ENCODE data around the gene FGG. TPM values are rescaled to one million over a fixed set of nuclear protein-coding genes. Genes with fewer than 3 reads are reported as not detected.
A peak's percentile ranks its signal among the peaks of the same experiment; 100 is the strongest.

Gene FGG
- total RNA-seq (2014; rRNA removed; shearing (Covaris generic)): not detected in 2 replicates

GRCh38 chr4:154612472-154613414, at the start of gene FGG:
Gene FGG, minus strand, starts transcription at chr4:154612656. Its CDS starts 47 bp downstream, at chr4:154612609.
- Histone ChIP-seq H3K36me3 (replicated peaks; ENCODE audit: control insufficient read depth, insufficient read depth, low read length) (no peaks in the 10 kb centered on the region), H3K4me3 (ENCODE audit: insufficient read depth, low read depth, low read length) (no peak within 1 kb of the TSS), H3K27me3 (ENCODE audit: control insufficient read depth, insufficient read depth, low read length) (no peaks in the 10 kb centered on the region)
- DNase-seq: no peak

GRCh38 chr4:154660052-154660451, 47.6 kb upstream of the FGG start:
- H3K27me3 ChIP-seq (ENCODE audit: control insufficient read depth, insufficient read depth, low read length): no peaks in the 10 kb centered on the region
- no peaks in the 10 kb centered on the region for H3K36me3 ChIP-seq (replicated peaks; ENCODE audit: control insufficient read depth, insufficient read depth, low read length)
- DNase-seq: no peak
- H3K4me3 ChIP-seq (ENCODE audit: insufficient read depth, low read depth, low read length): no peak overlapping the region

GRCh38 chr4:154658680-154659405, 46.4 kb upstream of the FGG start:
- Histone ChIP-seq H3K36me3 (replicated peaks; ENCODE audit: control insufficient read depth, insufficient read depth, low read length) (no peaks in the 10 kb centered on the region), H3K27me3 (ENCODE audit: control insufficient read depth, insufficient read depth, low read length) (no peaks in the 10 kb centered on the region), H3K4me3 (ENCODE audit: insufficient read depth, low read depth, low read length) (no peak overlapping the region)
- DNase-seq: no peak

GRCh38 chr4:154643493-154643892, 31.0 kb upstream of the FGG start:
- no peak for DNase-seq
- Histone ChIP-seq H3K27me3 (ENCODE audit: control insufficient read depth, insufficient read depth, low read length) (no peaks in the 10 kb centered on the region), H3K4me3 (ENCODE audit: insufficient read depth, low read depth, low read length) (no peak overlapping the region), H3K36me3 (replicated peaks; ENCODE audit: control insufficient read depth, insufficient read depth, low read length) (no peaks in the 10 kb centered on the region)

GRCh38 chr4:154642373-154643009, 30.0 kb upstream of the FGG start:
- Histone ChIP-seq H3K4me3 (ENCODE audit: insufficient read depth, low read depth, low read length) (no peak overlapping the region), H3K36me3 (replicated peaks; ENCODE audit: control insufficient read depth, insufficient read depth, low read length) (no peaks in the 10 kb centered on the region), H3K27me3 (ENCODE audit: control insufficient read depth, insufficient read depth, low read length) (no peaks in the 10 kb centered on the region)
- no peak for DNase-seq

- Histone ChIP-seq H3K36me3 (replicated peaks; ENCODE audit: control insufficient read depth, insufficient read depth, low read length) (no peaks in the 10 kb centered on the region), H3K4me3 (ENCODE audit: insufficient read depth, low read depth, low read length) (no peak overlapping the region), H3K27me3 (ENCODE audit: control insufficient read depth, insufficient read depth, low read length) (no peaks in the 10 kb centered on the region)
- no peak for DNase-seq
Observed at GRCh38 chr4:154640999-154641398, 28.5 kb upstream of the FGG start.

GRCh38 chr4:154634058-154634457, 21.6 kb upstream of the FGG start:
- H3K36me3 ChIP-seq (replicated peaks; ENCODE audit: control insufficient read depth, insufficient read depth, low read length): no peaks in the 10 kb centered on the region
- H3K27me3 ChIP-seq (ENCODE audit: control insufficient read depth, insufficient read depth, low read length): no peaks in the 10 kb centered on the region; the same call in 1 of the 2 replicates
- H3K4me3 ChIP-seq (ENCODE audit: insufficient read depth, low read depth, low read length): no peak overlapping the region
- DNase-seq: no peak

- H3K4me3 ChIP-seq (ENCODE audit: insufficient read depth, low read depth, low read length): no peak overlapping the region
- DNase-seq: no peak
- no peaks in the 10 kb centered on the region for H3K36me3 ChIP-seq (replicated peaks; ENCODE audit: control insufficient read depth, insufficient read depth, low read length)
- peaks cover 17% of the 10 kb centered on the region for H3K27me3 ChIP-seq (ENCODE audit: control insufficient read depth, insufficient read depth, low read length)
Observed at GRCh38 chr4:154631828-154632227, 19.4 kb upstream of the FGG start.

GRCh38 chr4:154630324-154630723, 17.9 kb upstream of the FGG start:
- H3K27me3 ChIP-seq (ENCODE audit: control insufficient read depth, insufficient read depth, low read length): peaks cover 24% of the 10 kb centered on the region

GRCh38 chr4:154626793-154627484, 14.5 kb upstream of the FGG start:
- Histone ChIP-seq H3K27me3 (ENCODE audit: control insufficient read depth, insufficient read depth, low read length) (peaks cover 24% of the 10 kb centered on the region), H3K36me3 (replicated peaks; ENCODE audit: control insufficient read depth, insufficient read depth, low read length) (no peaks in the 10 kb centered on the region), H3K4me3 (ENCODE audit: insufficient read depth, low read depth, low read length) (peak overlapping the region; percentile 55)
- peak; percentile 86 for DNase-seq

More at GRCh38 chr4:154630324-154630723, 17.9 kb upstream of the FGG start:
- Histone ChIP-seq H3K4me3 (ENCODE audit: insufficient read depth, low read depth, low read length) (no peak overlapping the region), H3K36me3 (replicated peaks; ENCODE audit: control insufficient read depth, insufficient read depth, low read length) (no peaks in the 10 kb centered on the region)
- DNase-seq: no peak

- DNase-seq: no peak
- Histone ChIP-seq H3K36me3 (replicated peaks; ENCODE audit: control insufficient read depth, insufficient read depth, low read length) (no peaks in the 10 kb centered on the region), H3K4me3 (ENCODE audit: insufficient read depth, low read depth, low read length) (no peak overlapping the region), H3K27me3 (ENCODE audit: control insufficient read depth, insufficient read depth, low read length) (peaks cover 24% of the 10 kb centered on the region)
Observed at GRCh38 chr4:154625971-154626370, 13.5 kb upstream of the FGG start.

GRCh38 chr4:154623995-154624394, 11.5 kb upstream of the FGG start:
- no peak for DNase-seq
- H3K4me3 ChIP-seq (ENCODE audit: insufficient read depth, low read depth, low read length): no peak overlapping the region
- no peaks in the 10 kb centered on the region for H3K36me3 ChIP-seq (replicated peaks; ENCODE audit: control insufficient read depth, insufficient read depth, low read length)
- peaks cover 24% of the 10 kb centered on the region for H3K27me3 ChIP-seq (ENCODE audit: control insufficient read depth, insufficient read depth, low read length)

GRCh38 chr4:154623436-154623835, 11.0 kb upstream of the FGG start:
- H3K27me3 ChIP-seq (ENCODE audit: control insufficient read depth, insufficient read depth, low read length): peaks cover 22% of the 10 kb centered on the region
- H3K4me3 ChIP-seq (ENCODE audit: insufficient read depth, low read depth, low read length): no peak overlapping the region
- H3K36me3 ChIP-seq (replicated peaks; ENCODE audit: control insufficient read depth, insufficient read depth, low read length): no peaks in the 10 kb centered on the region
- DNase-seq: no peak

GRCh38 chr4:154622598-154622997, 10.1 kb upstream of the FGG start:
- peak; percentile 43 for DNase-seq
- H3K4me3 ChIP-seq (ENCODE audit: insufficient read depth, low read depth, low read length): no peak overlapping the region
- H3K36me3 ChIP-seq (replicated peaks; ENCODE audit: control insufficient read depth, insufficient read depth, low read length): no peaks in the 10 kb centered on the region
- peaks cover 14% of the 10 kb centered on the region for H3K27me3 ChIP-seq (ENCODE audit: control insufficient read depth, insufficient read depth, low read length)
